Activated T-helper 2 cell treated with anti-CD3 and anti-CD28 coated beads, Interferon-gamma antibody, Interleukin-2, Interleukin-4, amounts not matched to agents 10 μg/mL and 5 μg/mL and 100 μg/mL, durations not matched to agents 14 hours and 24 hours and 36 hours (primary cell): Measurements from ENCODE around the gene TPRN. TPM values are rescaled to one million over a fixed set of nuclear protein-coding genes. Genes with fewer than 3 reads are reported as not detected.

Experiments
- DNase-seq: peaks from one replicate; pipeline ENCODE4 v3.0.0; 2021; ENCODE audit warnings: low spot score
- H3K27ac Mint-ChIP-seq: one replicate; pipeline ENCODE4 v1.8.0; 2021; ENCODE audit warnings: mixed read lengths
- H3K27me3 Mint-ChIP-seq: one replicate; pipeline ENCODE4 v1.8.0; 2021; ENCODE audit warnings: low read depth, mixed read lengths
- H3K36me3 Mint-ChIP-seq: one replicate; pipeline ENCODE4 v1.8.0; 2021; ENCODE audit warnings: low read depth, mixed read lengths
- H3K4me1 Mint-ChIP-seq: one replicate; pipeline ENCODE4 v1.8.0; 2021; ENCODE audit warnings: low read depth, mixed read lengths
- H3K4me3 Mint-ChIP-seq: one replicate; pipeline ENCODE4 v1.8.0; 2021; ENCODE audit warnings: low read depth, mild to moderate bottlenecking, moderate library complexity, mixed read lengths
- H3K9me3 Mint-ChIP-seq: one replicate; pipeline ENCODE4 v1.8.0; 2021; ENCODE audit warnings: mixed read lengths
- intact Hi-C: fragments of 100-400 bp; cut with micrococcal nuclease; formaldehyde crosslinking; loops from one replicate; pipeline ENCODE4 v1.15.1; 2023
- total RNA-seq: library from RNA; stranded (reverse); gene quantifications from 2 replicates; pipeline ENCODE4 v1.2.3, GENCODE V29; 2022

Gene TPRN
- total RNA-seq, 1 donor from 2014 or later: 16.4 TPM

DNA sequence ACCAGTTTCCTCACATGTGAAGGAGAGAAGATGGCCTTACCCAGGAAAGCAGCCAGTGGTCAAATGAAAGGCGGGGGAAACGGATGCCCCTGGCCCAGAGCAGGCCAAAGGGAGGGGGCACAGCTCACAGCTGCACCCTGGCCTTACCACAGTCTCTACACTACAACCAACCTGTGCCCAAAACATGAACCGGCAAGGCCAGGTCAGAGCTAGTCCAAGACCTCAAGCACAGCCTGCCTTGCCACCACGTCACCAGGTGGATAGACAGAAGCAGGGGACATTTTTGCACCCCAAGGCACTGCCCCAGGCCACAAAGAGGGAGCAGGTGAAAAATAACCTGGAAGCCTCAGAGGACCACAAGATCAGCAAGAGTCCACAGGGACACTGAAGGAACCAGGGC is 57.1 kb downstream of the TPRN start:
- Mint-ChIP-seq H3K27ac (no peak overlapping the region), H3K27me3 (peaks cover 22% of the 10 kb centered on the region), H3K4me3 (no peak overlapping the region), H3K4me1 (no peaks in the 10 kb centered on the region), H3K9me3 (no peaks in the 10 kb centered on the region), H3K36me3 (no peaks in the 10 kb centered on the region)
- DNase-seq: no peak
- intact Hi-C loops: no loop called here

- H3K9me3 Mint-ChIP-seq: no peaks in the 10 kb centered on the region
- H3K27ac Mint-ChIP-seq: no peak overlapping the region
- no peak for DNase-seq
- H3K4me3 Mint-ChIP-seq: no peak overlapping the region
- H3K36me3 Mint-ChIP-seq: no peaks in the 10 kb centered on the region
- no peaks in the 10 kb centered on the region for H3K4me1 Mint-ChIP-seq
- peaks cover 30% of the 10 kb centered on the region for H3K27me3 Mint-ChIP-seq
- intact Hi-C loops: no loop called here
Observed at GRCh38 chr9:137141976-137142936, 58.3 kb downstream of the TPRN start.

Other genes with a start within 250 kb of the TPRN start
- gene LCN12, start 248.5 kb downstream of the TPRN start, total RNA-seq: 2.0 and 2.1 TPM in 2 replicates
- not detected in 2 replicates for gene PTGDS, start 223.2 kb downstream of the TPRN start, total RNA-seq
- gene LCNL1, start 217.7 kb downstream of the TPRN start, total RNA-seq: not detected in 2 replicates
- gene PAXX, start 208.3 kb downstream of the TPRN start, total RNA-seq: 60.5 and 72.6 TPM in 2 replicates
- gene CLIC3, start 204.2 kb downstream of the TPRN start, total RNA-seq: not detected in 2 replicates
- 27.4 and 31.4 TPM in 2 replicates for gene ABCA2, start 172.5 kb downstream of the TPRN start, total RNA-seq
- gene FUT7, start 168.7 kb downstream of the TPRN start, total RNA-seq: 0.21 TPM in 1 of 2 replicates, not detected in the other
- 32.7 and 36.0 TPM in 2 replicates for gene NPDC1, start 154.6 kb downstream of the TPRN start, total RNA-seq
- gene ENTPD2, start 146.7 kb downstream of the TPRN start, total RNA-seq: not detected in 2 replicates
- gene SAPCD2, start 130.2 kb downstream of the TPRN start, total RNA-seq: 26.5 and 27.1 TPM in 2 replicates
- 20.0 and 22.3 TPM in 2 replicates for gene UAP1L1, start 123.2 kb downstream of the TPRN start, total RNA-seq
- 47.5 and 52.2 TPM in 2 replicates for gene MAN1B1, start 113.8 kb downstream of the TPRN start, total RNA-seq
- gene DPP7, start 86.0 kb downstream of the TPRN start, total RNA-seq: 318 and 321 TPM in 2 replicates
- 0.07 TPM in 1 of 2 replicates, not detected in the other for gene GRIN1, start 61.6 kb downstream of the TPRN start, total RNA-seq
- gene LRRC26, start 30.7 kb downstream of the TPRN start, total RNA-seq: 0.21 and 0.34 TPM in 2 replicates
- not detected in 2 replicates for gene TMEM210, start 28.7 kb downstream of the TPRN start, total RNA-seq
- gene ANAPC2, start 12.2 kb downstream of the TPRN start, total RNA-seq: 52.3 and 58.5 TPM in 2 replicates
- gene SSNA1, start 12.1 kb downstream of the TPRN start, total RNA-seq: 91.6 and 91.8 TPM in 2 replicates
- gene TMEM203, start 4.9 kb upstream of the TPRN start, total RNA-seq: 34.9 and 35.0 TPM in 2 replicates
- 38.2 and 40.2 TPM in 2 replicates for gene NDOR1, start 5.0 kb upstream of the TPRN start, total RNA-seq
- 9.5 and 10.1 TPM in 2 replicates for gene RNF208, start 21.5 kb upstream of the TPRN start, total RNA-seq
- 0.41 and 0.50 TPM in 2 replicates for gene CYSRT1, start 24.4 kb upstream of the TPRN start, total RNA-seq
- gene RNF224, start 26.8 kb upstream of the TPRN start, total RNA-seq: not detected in 2 replicates
- not detected in 2 replicates for gene SLC34A3, start 30.2 kb upstream of the TPRN start, total RNA-seq
- 357 and 361 TPM in 2 replicates for gene TUBB4B, start 40.5 kb upstream of the TPRN start, total RNA-seq
- gene STPG3, start 50.5 kb upstream of the TPRN start, total RNA-seq: 0.48 TPM in 2 replicates
- 71.4 and 72.6 TPM in 2 replicates for gene NELFB, start 54.6 kb upstream of the TPRN start, total RNA-seq
- gene TOR4A, start 77.0 kb upstream of the TPRN start, total RNA-seq: 17.2 and 17.5 TPM in 2 replicates
- 9.3 and 11.2 TPM in 2 replicates for gene NRARP, start 101.5 kb upstream of the TPRN start, total RNA-seq
- gene EXD3, start 222.4 kb upstream of the TPRN start, total RNA-seq: 6.8 and 8.0 TPM in 2 replicates
- 0.39 and 0.46 TPM in 2 replicates for gene NOXA1, start 222.7 kb upstream of the TPRN start, total RNA-seq
- not detected in 2 replicates for gene ENTPD8, start 240.6 kb upstream of the TPRN start, total RNA-seq